ENCODE measurements around the gene HIVEP2.

DNA sequence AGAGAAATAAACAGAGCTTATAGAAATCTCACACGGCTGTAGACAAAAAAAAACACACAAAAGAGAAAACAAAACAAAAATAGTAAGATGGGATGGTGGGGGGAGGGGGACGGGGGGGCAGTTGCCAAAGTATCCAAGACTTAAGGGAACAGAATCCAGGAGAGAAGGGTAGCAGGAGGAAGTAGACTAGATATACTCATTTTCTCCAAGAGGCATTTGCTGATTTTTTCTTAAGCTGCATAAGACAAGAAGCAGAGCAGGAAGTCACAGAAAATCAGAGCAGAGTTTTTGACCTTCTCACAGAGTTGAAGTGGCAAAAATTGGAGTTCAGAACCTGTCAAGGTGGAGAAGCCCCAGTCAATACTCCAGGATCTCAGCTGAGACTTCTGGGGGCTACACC is 237.7 kb downstream of the HIVEP2 start:
- TF ChIP-seq, protein P1, sequence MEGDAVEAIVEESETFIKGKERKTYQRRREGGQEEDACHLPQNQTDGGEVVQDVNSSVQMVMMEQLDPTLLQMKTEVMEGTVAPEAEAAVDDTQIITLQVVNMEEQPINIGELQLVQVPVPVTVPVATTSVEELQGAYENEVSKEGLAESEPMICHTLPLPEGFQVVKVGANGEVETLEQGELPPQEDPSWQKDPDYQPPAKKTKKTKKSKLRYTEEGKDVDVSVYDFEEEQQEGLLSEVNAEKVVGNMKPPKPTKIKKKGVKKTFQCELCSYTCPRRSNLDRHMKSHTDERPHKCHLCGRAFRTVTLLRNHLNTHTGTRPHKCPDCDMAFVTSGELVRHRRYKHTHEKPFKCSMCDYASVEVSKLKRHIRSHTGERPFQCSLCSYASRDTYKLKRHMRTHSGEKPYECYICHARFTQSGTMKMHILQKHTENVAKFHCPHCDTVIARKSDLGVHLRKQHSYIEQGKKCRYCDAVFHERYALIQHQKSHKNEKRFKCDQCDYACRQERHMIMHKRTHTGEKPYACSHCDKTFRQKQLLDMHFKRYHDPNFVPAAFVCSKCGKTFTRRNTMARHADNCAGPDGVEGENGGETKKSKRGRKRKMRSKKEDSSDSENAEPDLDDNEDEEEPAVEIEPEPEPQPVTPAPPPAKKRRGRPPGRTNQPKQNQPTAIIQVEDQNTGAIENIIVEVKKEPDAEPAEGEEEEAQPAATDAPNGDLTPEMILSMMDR (IDR thresholded peaks at IDR 0.05), result no peak
- no peak for TF ChIP-seq EZH2 (IDR thresholded peaks at IDR 0.05; ENCODE audit: borderline replicate concordance, insufficient read depth, low read depth, low read length, poor library complexity, severe bottlenecking)
